ENCODE measurements around the gene SDK2.

SDK2 gene

DNA sequence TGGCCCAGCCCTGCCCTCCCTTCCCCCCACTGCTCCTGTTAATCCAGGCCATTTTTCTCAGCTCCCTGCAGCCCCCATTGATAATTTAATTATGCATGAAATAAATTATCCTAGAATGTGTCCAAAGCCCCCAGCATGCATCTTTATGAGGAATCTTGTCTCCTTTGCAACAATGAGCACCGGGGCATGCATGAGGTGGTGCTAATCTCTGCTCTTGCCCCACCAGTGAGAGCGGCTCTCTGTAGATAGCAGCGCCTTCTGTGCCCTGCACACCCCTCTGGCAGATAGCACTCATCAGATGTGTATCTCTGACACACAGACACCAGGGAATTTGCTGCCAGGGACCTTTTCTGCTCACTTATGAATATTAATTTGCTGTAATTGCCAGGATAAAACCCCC lies 192.2 kb downstream of the SDK2 start:
- no peaks in the 10 kb centered on the region for H3K9me3 ChIP-seq (ENCODE audit: control insufficient read depth, insufficient read depth, low read depth, low read length)
- TF ChIP-seq, protein P1, sequence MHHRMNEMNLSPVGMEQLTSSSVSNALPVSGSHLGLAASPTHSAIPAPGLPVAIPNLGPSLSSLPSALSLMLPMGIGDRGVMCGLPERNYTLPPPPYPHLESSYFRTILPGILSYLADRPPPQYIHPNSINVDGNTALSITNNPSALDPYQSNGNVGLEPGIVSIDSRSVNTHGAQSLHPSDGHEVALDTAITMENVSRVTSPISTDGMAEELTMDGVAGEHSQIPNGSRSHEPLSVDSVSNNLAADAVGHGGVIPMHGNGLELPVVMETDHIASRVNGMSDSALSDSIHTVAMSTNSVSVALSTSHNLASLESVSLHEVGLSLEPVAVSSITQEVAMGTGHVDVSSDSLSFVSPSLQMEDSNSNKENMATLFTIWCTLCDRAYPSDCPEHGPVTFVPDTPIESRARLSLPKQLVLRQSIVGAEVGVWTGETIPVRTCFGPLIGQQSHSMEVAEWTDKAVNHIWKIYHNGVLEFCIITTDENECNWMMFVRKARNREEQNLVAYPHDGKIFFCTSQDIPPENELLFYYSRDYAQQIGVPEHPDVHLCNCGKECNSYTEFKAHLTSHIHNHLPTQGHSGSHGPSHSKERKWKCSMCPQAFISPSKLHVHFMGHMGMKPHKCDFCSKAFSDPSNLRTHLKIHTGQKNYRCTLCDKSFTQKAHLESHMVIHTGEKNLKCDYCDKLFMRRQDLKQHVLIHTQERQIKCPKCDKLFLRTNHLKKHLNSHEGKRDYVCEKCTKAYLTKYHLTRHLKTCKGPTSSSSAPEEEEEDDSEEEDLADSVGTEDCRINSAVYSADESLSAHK (tag by site-specific recombination; IDR thresholded peaks at IDR 0.05), result no peak
- no peak for TF ChIP-seq ZNF561 (tag by site-specific recombination; IDR thresholded peaks at IDR 0.05; ENCODE audit: borderline replicate concordance)
- TF ChIP-seq WT1 (tag by site-specific recombination; IDR thresholded peaks at IDR 0.05), result no peak
- TF ChIP-seq, protein P2, sequence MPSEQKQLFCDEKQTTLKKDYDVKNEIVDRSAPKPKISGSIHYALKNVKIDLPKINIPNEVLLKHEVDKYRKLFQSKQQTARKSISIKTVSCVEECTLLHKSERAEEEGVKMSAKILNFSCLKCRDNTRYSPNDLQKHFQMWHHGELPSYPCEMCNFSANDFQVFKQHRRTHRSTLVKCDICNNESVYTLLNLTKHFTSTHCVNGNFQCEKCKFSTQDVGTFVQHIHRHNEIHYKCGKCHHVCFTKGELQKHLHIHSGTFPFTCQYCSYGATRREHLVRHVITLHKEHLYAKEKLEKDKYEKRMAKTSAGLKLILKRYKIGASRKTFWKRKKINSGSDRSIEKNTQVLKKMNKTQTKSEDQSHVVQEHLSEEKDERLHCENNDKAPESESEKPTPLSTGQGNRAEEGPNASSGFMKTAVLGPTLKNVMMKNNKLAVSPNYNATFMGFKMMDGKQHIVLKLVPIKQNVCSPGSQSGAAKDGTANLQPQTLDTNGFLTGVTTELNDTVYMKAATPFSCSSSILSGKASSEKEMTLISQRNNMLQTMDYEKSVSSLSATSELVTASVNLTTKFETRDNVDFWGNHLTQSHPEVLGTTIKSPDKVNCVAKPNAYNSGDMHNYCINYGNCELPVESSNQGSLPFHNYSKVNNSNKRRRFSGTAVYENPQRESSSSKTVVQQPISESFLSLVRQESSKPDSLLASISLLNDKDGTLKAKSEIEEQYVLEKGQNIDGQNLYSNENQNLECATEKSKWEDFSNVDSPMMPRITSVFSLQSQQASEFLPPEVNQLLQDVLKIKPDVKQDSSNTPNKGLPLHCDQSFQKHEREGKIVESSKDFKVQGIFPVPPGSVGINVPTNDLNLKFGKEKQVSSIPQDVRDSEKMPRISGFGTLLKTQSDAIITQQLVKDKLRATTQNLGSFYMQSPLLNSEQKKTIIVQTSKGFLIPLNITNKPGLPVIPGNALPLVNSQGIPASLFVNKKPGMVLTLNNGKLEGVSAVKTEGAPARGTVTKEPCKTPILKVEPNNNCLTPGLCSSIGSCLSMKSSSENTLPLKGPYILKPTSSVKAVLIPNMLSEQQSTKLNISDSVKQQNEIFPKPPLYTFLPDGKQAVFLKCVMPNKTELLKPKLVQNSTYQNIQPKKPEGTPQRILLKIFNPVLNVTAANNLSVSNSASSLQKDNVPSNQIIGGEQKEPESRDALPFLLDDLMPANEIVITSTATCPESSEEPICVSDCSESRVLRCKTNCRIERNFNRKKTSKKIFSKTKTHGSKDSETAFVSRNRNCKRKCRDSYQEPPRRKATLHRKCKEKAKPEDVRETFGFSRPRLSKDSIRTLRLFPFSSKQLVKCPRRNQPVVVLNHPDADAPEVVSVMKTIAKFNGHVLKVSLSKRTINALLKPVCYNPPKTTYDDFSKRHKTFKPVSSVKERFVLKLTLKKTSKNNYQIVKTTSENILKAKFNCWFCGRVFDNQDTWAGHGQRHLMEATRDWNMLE (tag by site-specific recombination; conservative IDR thresholded peaks at IDR 0.05; ENCODE audit: low read depth), result no peak
- TF ChIP-seq, protein P3, sequence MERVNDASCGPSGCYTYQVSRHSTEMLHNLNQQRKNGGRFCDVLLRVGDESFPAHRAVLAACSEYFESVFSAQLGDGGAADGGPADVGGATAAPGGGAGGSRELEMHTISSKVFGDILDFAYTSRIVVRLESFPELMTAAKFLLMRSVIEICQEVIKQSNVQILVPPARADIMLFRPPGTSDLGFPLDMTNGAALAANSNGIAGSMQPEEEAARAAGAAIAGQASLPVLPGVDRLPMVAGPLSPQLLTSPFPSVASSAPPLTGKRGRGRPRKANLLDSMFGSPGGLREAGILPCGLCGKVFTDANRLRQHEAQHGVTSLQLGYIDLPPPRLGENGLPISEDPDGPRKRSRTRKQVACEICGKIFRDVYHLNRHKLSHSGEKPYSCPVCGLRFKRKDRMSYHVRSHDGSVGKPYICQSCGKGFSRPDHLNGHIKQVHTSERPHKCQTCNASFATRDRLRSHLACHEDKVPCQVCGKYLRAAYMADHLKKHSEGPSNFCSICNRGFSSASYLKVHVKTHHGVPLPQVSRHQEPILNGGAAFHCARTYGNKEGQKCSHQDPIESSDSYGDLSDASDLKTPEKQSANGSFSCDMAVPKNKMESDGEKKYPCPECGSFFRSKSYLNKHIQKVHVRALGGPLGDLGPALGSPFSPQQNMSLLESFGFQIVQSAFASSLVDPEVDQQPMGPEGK (tag by site-specific recombination; IDR thresholded peaks at IDR 0.05), result no peak
- TF ChIP-seq, protein P4, sequence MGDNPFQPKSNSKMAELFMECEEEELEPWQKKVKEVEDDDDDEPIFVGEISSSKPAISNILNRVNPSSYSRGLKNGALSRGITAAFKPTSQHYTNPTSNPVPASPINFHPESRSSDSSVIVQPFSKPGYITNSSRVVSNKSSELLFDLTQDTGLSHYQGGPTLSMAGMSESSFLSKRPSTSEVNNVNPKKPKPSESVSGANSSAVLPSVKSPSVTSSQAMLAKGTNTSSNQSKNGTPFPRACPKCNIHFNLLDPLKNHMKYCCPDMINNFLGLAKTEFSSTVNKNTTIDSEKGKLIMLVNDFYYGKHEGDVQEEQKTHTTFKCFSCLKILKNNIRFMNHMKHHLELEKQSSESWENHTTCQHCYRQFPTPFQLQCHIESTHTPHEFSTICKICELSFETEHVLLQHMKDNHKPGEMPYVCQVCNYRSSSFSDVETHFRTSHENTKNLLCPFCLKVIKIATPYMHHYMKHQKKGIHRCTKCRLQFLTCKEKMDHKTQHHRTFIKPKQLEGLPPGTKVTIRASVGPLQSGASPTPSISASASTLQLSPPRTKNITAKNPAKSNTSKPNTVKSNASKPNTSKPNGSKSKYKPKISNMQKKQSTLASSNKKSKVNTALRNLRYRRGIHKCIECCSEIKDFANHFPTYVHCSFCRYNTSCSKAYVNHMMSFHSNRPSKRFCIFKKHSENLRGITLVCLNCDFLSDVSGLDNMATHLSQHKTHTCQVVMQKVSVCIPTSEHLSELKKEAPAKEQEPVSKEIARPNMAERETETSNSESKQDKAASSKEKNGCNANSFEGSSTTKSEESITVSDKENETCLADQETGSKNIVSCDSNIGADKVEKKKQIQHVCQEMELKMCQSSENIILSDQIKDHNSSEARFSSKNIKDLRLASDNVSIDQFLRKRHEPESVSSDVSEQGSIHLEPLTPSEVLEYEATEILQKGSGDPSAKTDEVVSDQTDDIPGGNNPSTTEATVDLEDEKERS (tag by site-specific recombination; IDR thresholded peaks at IDR 0.05), result no peak
- no peak for TF ChIP-seq ZNF37A (tag by site-specific recombination; IDR thresholded peaks at IDR 0.05)
- no peak for TF ChIP-seq OVOL3 (tag by site-specific recombination; IDR thresholded peaks at IDR 0.05)
- TF ChIP-seq, protein P5, sequence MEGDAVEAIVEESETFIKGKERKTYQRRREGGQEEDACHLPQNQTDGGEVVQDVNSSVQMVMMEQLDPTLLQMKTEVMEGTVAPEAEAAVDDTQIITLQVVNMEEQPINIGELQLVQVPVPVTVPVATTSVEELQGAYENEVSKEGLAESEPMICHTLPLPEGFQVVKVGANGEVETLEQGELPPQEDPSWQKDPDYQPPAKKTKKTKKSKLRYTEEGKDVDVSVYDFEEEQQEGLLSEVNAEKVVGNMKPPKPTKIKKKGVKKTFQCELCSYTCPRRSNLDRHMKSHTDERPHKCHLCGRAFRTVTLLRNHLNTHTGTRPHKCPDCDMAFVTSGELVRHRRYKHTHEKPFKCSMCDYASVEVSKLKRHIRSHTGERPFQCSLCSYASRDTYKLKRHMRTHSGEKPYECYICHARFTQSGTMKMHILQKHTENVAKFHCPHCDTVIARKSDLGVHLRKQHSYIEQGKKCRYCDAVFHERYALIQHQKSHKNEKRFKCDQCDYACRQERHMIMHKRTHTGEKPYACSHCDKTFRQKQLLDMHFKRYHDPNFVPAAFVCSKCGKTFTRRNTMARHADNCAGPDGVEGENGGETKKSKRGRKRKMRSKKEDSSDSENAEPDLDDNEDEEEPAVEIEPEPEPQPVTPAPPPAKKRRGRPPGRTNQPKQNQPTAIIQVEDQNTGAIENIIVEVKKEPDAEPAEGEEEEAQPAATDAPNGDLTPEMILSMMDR (tag by site-specific recombination; IDR thresholded peaks at IDR 0.05), result no peak
- TF ChIP-seq GLI4 (tag by site-specific recombination; IDR thresholded peaks at IDR 0.05), result no peak
- TF ChIP-seq, protein P6, sequence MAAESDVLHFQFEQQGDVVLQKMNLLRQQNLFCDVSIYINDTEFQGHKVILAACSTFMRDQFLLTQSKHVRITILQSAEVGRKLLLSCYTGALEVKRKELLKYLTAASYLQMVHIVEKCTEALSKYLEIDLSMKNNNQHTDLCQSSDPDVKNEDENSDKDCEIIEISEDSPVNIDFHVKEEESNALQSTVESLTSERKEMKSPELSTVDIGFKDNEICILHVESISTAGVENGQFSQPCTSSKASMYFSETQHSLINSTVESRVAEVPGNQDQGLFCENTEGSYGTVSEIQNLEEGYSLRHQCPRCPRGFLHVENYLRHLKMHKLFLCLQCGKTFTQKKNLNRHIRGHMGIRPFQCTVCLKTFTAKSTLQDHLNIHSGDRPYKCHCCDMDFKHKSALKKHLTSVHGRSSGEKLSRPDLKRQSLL (tag by site-specific recombination; IDR thresholded peaks at IDR 0.05), result no peak
- no peak for TF ChIP-seq GLIS2 (tag by site-specific recombination; IDR thresholded peaks at IDR 0.05)
- TF ChIP-seq, protein P7, sequence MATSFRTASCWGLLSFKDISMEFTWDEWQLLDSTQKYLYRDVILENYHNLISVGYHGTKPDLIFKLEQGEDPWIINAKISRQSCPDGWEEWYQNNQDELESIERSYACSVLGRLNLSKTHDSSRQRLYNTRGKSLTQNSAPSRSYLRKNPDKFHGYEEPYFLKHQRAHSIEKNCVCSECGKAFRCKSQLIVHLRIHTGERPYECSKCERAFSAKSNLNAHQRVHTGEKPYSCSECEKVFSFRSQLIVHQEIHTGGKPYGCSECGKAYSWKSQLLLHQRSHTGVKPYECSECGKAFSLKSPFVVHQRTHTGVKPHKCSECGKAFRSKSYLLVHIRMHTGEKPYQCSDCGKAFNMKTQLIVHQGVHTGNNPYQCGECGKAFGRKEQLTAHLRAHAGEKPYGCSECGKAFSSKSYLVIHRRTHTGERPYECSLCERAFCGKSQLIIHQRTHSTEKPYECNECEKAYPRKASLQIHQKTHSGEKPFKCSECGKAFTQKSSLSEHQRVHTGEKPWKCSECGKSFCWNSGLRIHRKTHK (tag by site-specific recombination; IDR thresholded peaks at IDR 0.05), result no peak
- TF ChIP-seq, protein P8, sequence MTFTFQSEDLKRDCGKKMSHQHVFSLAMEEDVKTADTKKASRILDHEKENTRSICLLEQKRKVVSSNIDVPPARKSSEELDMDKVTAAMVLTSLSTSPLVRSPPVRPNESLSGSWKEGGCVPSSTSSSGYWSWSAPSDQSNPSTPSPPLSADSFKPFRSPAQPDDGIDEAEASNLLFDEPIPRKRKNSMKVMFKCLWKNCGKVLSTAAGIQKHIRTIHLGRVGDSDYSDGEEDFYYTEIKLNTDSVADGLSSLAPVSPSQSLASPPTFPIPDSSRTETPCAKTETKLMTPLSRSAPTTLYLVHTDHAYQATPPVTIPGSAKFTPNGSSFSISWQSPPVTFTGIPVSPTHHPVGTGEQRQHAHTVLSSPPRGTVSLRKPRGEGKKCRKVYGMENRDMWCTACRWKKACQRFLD (tag by site-specific recombination; IDR thresholded peaks at IDR 0.05), result no peak
- no peak for TF ChIP-seq KLF16 (tag by site-specific recombination; IDR thresholded peaks at IDR 0.05)
- TF ChIP-seq, protein P9, sequence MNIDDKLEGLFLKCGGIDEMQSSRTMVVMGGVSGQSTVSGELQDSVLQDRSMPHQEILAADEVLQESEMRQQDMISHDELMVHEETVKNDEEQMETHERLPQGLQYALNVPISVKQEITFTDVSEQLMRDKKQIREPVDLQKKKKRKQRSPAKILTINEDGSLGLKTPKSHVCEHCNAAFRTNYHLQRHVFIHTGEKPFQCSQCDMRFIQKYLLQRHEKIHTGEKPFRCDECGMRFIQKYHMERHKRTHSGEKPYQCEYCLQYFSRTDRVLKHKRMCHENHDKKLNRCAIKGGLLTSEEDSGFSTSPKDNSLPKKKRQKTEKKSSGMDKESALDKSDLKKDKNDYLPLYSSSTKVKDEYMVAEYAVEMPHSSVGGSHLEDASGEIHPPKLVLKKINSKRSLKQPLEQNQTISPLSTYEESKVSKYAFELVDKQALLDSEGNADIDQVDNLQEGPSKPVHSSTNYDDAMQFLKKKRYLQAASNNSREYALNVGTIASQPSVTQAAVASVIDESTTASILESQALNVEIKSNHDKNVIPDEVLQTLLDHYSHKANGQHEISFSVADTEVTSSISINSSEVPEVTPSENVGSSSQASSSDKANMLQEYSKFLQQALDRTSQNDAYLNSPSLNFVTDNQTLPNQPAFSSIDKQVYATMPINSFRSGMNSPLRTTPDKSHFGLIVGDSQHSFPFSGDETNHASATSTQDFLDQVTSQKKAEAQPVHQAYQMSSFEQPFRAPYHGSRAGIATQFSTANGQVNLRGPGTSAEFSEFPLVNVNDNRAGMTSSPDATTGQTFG (tag by site-specific recombination; IDR thresholded peaks at IDR 0.05; ENCODE audit: borderline replicate concordance), result no peak
- ChIA-PET POLR2A (no interaction called here), CTCF (no interaction called here)
- H3K27ac ChIP-seq (ENCODE audit: extremely low read depth, low read depth, low read length), result no peak overlapping the region
- H3K4me1 ChIP-seq (ENCODE audit: control insufficient read depth, insufficient read depth, low read length), result no peaks in the 10 kb centered on the region
- H3K4me3 ChIP-seq (ENCODE audit: low read depth, low read length), result no peak overlapping the region
- peaks cover 0 to 3% of the 10 kb centered on the region in 2 experiments; a peak in 1 of 3 replicates for H3K36me3 ChIP-seq (ENCODE audit: control insufficient read depth in 2 of 2, insufficient read depth in 1 of 2, low read length in 2 of 2)
